Stimulated activated CD8-positive, alpha-beta memory T cell treated with anti-CD3 and anti-CD28 coated beads, Interleukin-7, amount 100 ng/mL, for 24 hours (primary cell): ENCODE measurements around the gene MARCHF5.
"Not testable (repeated sequence)": the region's sequence is repeated elsewhere in the genome, so short reads cannot be mapped to it uniquely, and the experiment has no call there.

Experiments
- DNase-seq: peaks from one replicate; pipeline ENCODE4 v3.0.0-alpha.2; 2020; ENCODE audit warnings: low read depth

The MARCHF5 gene

GRCh38 chr10:92305133-92306072 is 14.4 kb downstream of the MARCHF5 start:
- DNase-seq = no peak

- no peak for DNase-seq
Measured at GRCh38 chr10:92309272-92309671, 18.3 kb downstream of the MARCHF5 start.

- DNase-seq = no peak
Measured at GRCh38 chr10:92313750-92314149, 22.8 kb downstream of the MARCHF5 start.

GRCh38 chr10:92316610-92317009 is 25.6 kb downstream of the MARCHF5 start:
- DNase-seq = no peak

- no peak for DNase-seq
Measured at GRCh38 chr10:92323079-92323478, 32.1 kb downstream of the MARCHF5 start.

GRCh38 chr10:92327445-92328433 is 36.8 kb downstream of the MARCHF5 start:
- DNase-seq = no peak

- no peak for DNase-seq
Measured at GRCh38 chr10:92328993-92329392, 38.0 kb downstream of the MARCHF5 start.

GRCh38 chr10:92329927-92330326 is 39.0 kb downstream of the MARCHF5 start:
- DNase-seq = not testable (repeated sequence)

- no peak for DNase-seq
Measured at GRCh38 chr10:92342796-92343195, 51.8 kb downstream of the MARCHF5 start.

GRCh38 chr10:92345575-92345974 is 54.6 kb downstream of the MARCHF5 start:
- not testable (repeated sequence) for DNase-seq

GRCh38 chr10:92347035-92347676 is 56.2 kb downstream of the MARCHF5 start:
- not testable (repeated sequence) for DNase-seq

- DNase-seq = no peak
Measured at GRCh38 chr10:92350411-92350810, 59.4 kb downstream of the MARCHF5 start.

- no peak for DNase-seq
Measured at GRCh38 chr10:92354587-92354986, 63.6 kb downstream of the MARCHF5 start.

GRCh38 chr10:92356041-92356440 is 65.1 kb downstream of the MARCHF5 start:
- DNase-seq = no peak

- DNase-seq = no peak
Measured at GRCh38 chr10:92363498-92363897, 72.5 kb downstream of the MARCHF5 start.

GRCh38 chr10:92366412-92367021 is 75.5 kb downstream of the MARCHF5 start:
- no peak for DNase-seq

GRCh38 chr10:92377962-92378361 is 87.0 kb downstream of the MARCHF5 start:
- no peak for DNase-seq

GRCh38 chr10:92381543-92381954 is 90.6 kb downstream of the MARCHF5 start:
- DNase-seq = no peak

- no peak for DNase-seq
Measured at GRCh38 chr10:92382631-92383030, 91.7 kb downstream of the MARCHF5 start.

GRCh38 chr10:92384741-92385140 is 93.8 kb downstream of the MARCHF5 start:
- no peak for DNase-seq

- no peak for DNase-seq
Measured at GRCh38 chr10:92385831-92386230, 94.9 kb downstream of the MARCHF5 start.
